ENCODE measurements around the gene MRGPRE. TPM values are rescaled to one million over a fixed set of nuclear protein-coding genes. Genes with fewer than 3 reads are reported as not detected.

Gene MRGPRE
- total RNA-seq, 1 experiment from 2014 or later: not detected

DNA sequence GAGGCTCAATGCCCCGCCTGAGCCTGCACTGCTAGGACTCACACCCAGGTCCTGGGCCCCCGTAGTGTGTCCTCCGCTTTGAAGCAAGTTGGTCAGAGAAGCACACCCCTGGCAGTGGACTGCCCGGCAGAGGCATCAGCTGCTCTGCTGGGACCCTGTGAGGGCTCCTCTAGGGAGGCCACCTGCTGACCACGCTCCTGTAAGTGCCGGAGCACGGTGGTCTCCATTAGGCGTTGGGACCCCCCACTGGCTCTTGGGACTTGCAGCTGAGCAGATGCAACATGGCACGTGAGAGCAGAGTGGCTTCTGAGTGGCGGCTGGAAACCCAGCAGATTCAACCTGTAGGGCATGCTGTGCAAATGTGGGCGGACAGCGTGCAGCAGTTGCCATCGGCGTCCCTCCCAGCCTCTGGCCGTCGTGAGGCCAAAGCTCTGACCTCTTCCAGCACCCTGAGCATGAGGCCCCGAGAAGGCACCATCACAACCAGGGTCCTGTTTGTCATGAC lies 30.5 kb downstream of the MRGPRE start:
- H3K9ac ChIP-seq (ENCODE audit: extremely low read depth, insufficient read length, low read length): no peak overlapping the region
- no peak overlapping the region for H2BK15ac ChIP-seq (ENCODE audit: low read depth, low read length)
- no peak overlapping the region for H4K8ac ChIP-seq (replicated peaks; ENCODE audit: insufficient read length, low read depth, low read length)
- H4K91ac ChIP-seq (ENCODE audit: insufficient read length, low read depth, low read length): no peak overlapping the region
- no peak overlapping the region for H3K14ac ChIP-seq (ENCODE audit: insufficient read depth, low read length)
- H3K27ac Mint-ChIP-seq: no peak overlapping the region
- no peak overlapping the region for H2BK12ac ChIP-seq (ENCODE audit: insufficient read length, low read depth, low read length)
- peaks cover 9% of the 10 kb centered on the region for H3K23me2 ChIP-seq (ENCODE audit: insufficient read length, low read depth, low read length, poor library complexity, severe bottlenecking)
- no peak overlapping the region for H2BK5ac ChIP-seq (ENCODE audit: insufficient read length, low read length)
- H3K4me2 ChIP-seq (ENCODE audit: insufficient read depth, insufficient read length, low read length): no peak overlapping the region
- H3K79me1 ChIP-seq (ENCODE audit: insufficient read depth, low read depth, low read length, poor library complexity, severe bottlenecking): no peaks in the 10 kb centered on the region
- no peaks in the 10 kb centered on the region for H3K4me1 ChIP-seq (ENCODE audit: insufficient read depth, low read length)
- H3K9me3 Mint-ChIP-seq: no peaks in the 10 kb centered on the region
- H3K27me3 ChIP-seq (ENCODE audit: insufficient read depth, low read length): peaks cover 9% of the 10 kb centered on the region; the same call in 1 of the 2 replicates
- H2AK5ac ChIP-seq (ENCODE audit: insufficient read length, low read length): no peak overlapping the region
- H2BK20ac ChIP-seq (ENCODE audit: low read depth, low read length, poor library complexity, severe bottlenecking): no peak overlapping the region
- no peak overlapping the region for H3K23ac ChIP-seq (ENCODE audit: insufficient read length, low read depth, low read length)
- H3K27ac ChIP-seq (ENCODE audit: insufficient read length, low read depth, low read length): no peak overlapping the region
- H3K56ac ChIP-seq (ENCODE audit: insufficient read length, low read depth, low read length): no peak overlapping the region
- peaks cover 59% of the 10 kb centered on the region for H3K27me3 Mint-ChIP-seq (ENCODE audit: low read depth)
- peak; percentile 26 for DNase-seq
- H3K79me2 ChIP-seq (ENCODE audit: insufficient read depth, low read length): no peaks in the 10 kb centered on the region
- H3K36me3 Mint-ChIP-seq (ENCODE audit: insufficient read depth in 1 of 3, low read depth in 3 of 3): no peaks in the 10 kb centered on the region
- no peak overlapping the region for H3K18ac ChIP-seq (ENCODE audit: insufficient read length, low read depth, low read length)
- TF ChIP-seq, protein P1, sequence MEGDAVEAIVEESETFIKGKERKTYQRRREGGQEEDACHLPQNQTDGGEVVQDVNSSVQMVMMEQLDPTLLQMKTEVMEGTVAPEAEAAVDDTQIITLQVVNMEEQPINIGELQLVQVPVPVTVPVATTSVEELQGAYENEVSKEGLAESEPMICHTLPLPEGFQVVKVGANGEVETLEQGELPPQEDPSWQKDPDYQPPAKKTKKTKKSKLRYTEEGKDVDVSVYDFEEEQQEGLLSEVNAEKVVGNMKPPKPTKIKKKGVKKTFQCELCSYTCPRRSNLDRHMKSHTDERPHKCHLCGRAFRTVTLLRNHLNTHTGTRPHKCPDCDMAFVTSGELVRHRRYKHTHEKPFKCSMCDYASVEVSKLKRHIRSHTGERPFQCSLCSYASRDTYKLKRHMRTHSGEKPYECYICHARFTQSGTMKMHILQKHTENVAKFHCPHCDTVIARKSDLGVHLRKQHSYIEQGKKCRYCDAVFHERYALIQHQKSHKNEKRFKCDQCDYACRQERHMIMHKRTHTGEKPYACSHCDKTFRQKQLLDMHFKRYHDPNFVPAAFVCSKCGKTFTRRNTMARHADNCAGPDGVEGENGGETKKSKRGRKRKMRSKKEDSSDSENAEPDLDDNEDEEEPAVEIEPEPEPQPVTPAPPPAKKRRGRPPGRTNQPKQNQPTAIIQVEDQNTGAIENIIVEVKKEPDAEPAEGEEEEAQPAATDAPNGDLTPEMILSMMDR (conservative IDR thresholded peaks at IDR 0.05): no peak
- no peak overlapping the region for H3T11ph ChIP-seq (ENCODE audit: low read length)
- no peaks in the 10 kb centered on the region for H3K9me3 ChIP-seq (ENCODE audit: control insufficient read depth, low read depth, low read length)
- no peak overlapping the region for H2BK120ac ChIP-seq (ENCODE audit: low read depth, low read length, poor library complexity, severe bottlenecking)
- WGBS (ENCODE audit: extremely low coverage, insufficient read length, low lambda C conversion rate): no CpG with 5 or more reads among the region's 17 CpGs
- H4K20me1 ChIP-seq (ENCODE audit: control insufficient read depth, insufficient read depth, insufficient read length): peaks cover under 1% of the 10 kb centered on the region
- no peak overlapping the region for H3K4me3 Mint-ChIP-seq
- H3K4me1 Mint-ChIP-seq: peaks cover 8 to 9% of the 10 kb centered on the region in 2 experiments
- no peak overlapping the region for H4K5ac ChIP-seq (ENCODE audit: insufficient read length, low read depth, low read length)
- no peak overlapping the region for H3K4ac ChIP-seq (ENCODE audit: low read depth, low read length)
- no peak overlapping the region for H2AFZ ChIP-seq (ENCODE audit: low read length)
